Choroid plexus epithelial cell (primary cell): ENCODE data around the gene AATK.

Source experiments
- DNase-seq: peaks from one replicate; pipeline ENCODE4 v3.0.0-alpha.2; 2010; ENCODE audit warnings: low read depth
- H3K4me3 ChIP-seq: 2 replicates; pipeline ENCODE4 v1.5.1; 2011; ENCODE audit warnings: low read depth, mild to moderate bottlenecking, control low read depth, low read length, moderate library complexity
- CTCF ChIP-seq: conservative IDR thresholded peaks from 2 replicates; pipeline ENCODE4 v1.5.1; 2011; ENCODE audit warnings: low read depth, mild to moderate bottlenecking, control low read depth, inconsistent platforms, low read length, moderate library complexity

AATK gene

GRCh38 chr17:81067391-81067811, 98.6 kb downstream of the AATK start:
- peak; percentile 47 for DNase-seq
- H3K4me3 ChIP-seq = no peak overlapping the region
- no peak for TF ChIP-seq CTCF
